HEK293 (cell line): Measurements from ENCODE around the gene TOMM70.

Experiments used
- YY1 ChIP-seq: fragments of 450-650 bp; formaldehyde crosslinking; IDR thresholded peaks from 2 replicates; pipeline ENCODE4 v1.5.1; 2018; ENCODE audit warnings: missing biosample characterization, missing genetic modification characterization
- ZFP3 ChIP-seq: fragments of 450-650 bp; formaldehyde crosslinking; IDR thresholded peaks from 2 replicates; pipeline ENCODE4 v1.5.1; 2016; ENCODE audit warnings: low read depth, missing biosample characterization, missing genetic modification characterization
- TF ChIP-seq, protein P1 (sequence below): fragments of 450-650 bp; formaldehyde crosslinking; IDR thresholded peaks from 2 replicates; pipeline ENCODE4 v1.5.1; 2016; ENCODE audit warnings: missing biosample characterization, missing genetic modification characterization

GRCh38 chr3:100420885-100421284, 20.0 kb upstream of the TOMM70 start:
- TF ChIP-seq, protein P1, sequence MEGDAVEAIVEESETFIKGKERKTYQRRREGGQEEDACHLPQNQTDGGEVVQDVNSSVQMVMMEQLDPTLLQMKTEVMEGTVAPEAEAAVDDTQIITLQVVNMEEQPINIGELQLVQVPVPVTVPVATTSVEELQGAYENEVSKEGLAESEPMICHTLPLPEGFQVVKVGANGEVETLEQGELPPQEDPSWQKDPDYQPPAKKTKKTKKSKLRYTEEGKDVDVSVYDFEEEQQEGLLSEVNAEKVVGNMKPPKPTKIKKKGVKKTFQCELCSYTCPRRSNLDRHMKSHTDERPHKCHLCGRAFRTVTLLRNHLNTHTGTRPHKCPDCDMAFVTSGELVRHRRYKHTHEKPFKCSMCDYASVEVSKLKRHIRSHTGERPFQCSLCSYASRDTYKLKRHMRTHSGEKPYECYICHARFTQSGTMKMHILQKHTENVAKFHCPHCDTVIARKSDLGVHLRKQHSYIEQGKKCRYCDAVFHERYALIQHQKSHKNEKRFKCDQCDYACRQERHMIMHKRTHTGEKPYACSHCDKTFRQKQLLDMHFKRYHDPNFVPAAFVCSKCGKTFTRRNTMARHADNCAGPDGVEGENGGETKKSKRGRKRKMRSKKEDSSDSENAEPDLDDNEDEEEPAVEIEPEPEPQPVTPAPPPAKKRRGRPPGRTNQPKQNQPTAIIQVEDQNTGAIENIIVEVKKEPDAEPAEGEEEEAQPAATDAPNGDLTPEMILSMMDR (tag by site-specific recombination), result no peak
- TF ChIP-seq YY1 (tag by site-specific recombination) (no peak), ZFP3 (tag by site-specific recombination) (no peak)
